DND-41 (cell line): ENCODE measurements around the gene FLII.

Experiments used
- EZH2 ChIP-seq: IDR thresholded peaks from 3 replicates; pipeline ENCODE4 v1.6.1; 2012; ENCODE audit warnings: borderline replicate concordance, low read depth, mild to moderate bottlenecking, moderate library complexity, low read length, inconsistent platforms; ENCODE audit not compliant: severe bottlenecking
- TF ChIP-seq, protein P1 (sequence below): IDR thresholded peaks from 2 replicates; pipeline ENCODE4 v1.5.1; 2012; ENCODE audit warnings: borderline replicate concordance, low read length, moderate library complexity, mild to moderate bottlenecking; ENCODE audit not compliant: poor library complexity, severe bottlenecking; ENCODE audit errors: extremely low read depth

DNA sequence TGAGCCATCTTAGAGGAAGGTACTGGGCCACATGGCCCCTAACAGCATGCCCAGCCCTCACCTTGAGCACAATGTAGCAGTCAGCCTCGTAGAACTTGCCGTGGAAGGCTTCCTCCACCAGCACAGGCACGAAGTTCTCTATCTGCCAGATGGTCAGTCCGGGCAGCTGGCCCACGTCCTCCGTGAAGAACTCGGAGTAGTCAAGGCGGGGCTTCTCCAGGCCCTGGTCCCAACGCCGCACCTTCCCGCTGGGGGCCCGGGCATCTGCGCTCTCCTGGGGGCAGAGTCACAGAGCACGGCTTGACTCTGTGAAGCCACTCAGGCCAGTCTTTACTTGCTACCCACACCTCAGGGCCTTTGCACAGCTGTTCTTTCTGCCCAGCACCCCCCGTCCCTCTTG is 7.3 kb downstream of the FLII start:
- TF ChIP-seq, protein P1, sequence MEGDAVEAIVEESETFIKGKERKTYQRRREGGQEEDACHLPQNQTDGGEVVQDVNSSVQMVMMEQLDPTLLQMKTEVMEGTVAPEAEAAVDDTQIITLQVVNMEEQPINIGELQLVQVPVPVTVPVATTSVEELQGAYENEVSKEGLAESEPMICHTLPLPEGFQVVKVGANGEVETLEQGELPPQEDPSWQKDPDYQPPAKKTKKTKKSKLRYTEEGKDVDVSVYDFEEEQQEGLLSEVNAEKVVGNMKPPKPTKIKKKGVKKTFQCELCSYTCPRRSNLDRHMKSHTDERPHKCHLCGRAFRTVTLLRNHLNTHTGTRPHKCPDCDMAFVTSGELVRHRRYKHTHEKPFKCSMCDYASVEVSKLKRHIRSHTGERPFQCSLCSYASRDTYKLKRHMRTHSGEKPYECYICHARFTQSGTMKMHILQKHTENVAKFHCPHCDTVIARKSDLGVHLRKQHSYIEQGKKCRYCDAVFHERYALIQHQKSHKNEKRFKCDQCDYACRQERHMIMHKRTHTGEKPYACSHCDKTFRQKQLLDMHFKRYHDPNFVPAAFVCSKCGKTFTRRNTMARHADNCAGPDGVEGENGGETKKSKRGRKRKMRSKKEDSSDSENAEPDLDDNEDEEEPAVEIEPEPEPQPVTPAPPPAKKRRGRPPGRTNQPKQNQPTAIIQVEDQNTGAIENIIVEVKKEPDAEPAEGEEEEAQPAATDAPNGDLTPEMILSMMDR, result no peak
- no peak for TF ChIP-seq EZH2
